ENCODE results near the gene TEKTIP1.
"Not testable (repeated sequence)": the region's sequence is repeated elsewhere in the genome, so short reads cannot be mapped to it uniquely, and the experiment has no call there.

The TEKTIP1 gene

DNA sequence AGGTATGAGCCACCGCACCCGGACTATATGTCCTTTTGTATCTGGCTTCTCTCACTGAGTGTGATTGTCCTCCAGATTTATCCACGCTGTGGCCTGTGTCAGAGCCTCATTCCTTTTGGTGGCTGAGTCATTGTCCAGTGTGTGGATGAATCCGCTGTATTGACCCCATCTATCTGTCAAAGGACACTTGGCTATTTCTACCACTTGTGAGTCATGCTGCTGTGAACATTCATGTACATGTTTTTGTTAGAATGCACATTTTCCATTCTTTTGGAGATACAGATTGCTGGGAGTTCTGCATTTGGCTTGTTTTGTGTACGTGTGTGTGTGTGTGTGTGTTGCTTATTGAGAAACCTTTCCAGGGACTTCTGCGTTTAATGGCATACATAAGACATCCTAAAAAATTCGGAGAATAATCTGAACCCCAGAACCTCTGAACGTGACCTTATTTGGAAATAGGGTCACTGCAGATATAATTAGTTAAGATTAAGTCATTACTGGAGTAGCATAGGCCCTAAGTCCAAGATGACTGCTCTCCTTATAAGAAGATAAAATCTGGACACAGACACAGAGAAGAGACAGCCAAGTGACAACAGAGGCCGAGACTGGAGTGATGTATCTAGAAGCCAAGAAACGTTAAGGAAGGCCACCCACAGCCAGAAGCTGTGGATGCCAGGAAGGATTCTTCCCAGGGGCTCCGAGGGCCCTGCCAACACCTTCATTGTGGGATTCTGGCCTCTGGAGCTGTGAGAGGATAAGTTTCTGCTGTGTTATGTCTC lies 41.4 kb downstream of the TEKTIP1 start:
- DNase-seq, result peak in 5 of 56 donors; percentile 4 to 73 (median 9)

GRCh38 chr19:3581792-3582191 lies 42.8 kb downstream of the TEKTIP1 start:
- DNase-seq, result not testable (repeated sequence)

GRCh38 chr19:3584036-3584802 lies 45.2 kb downstream of the TEKTIP1 start:
- DNase-seq, result not testable (repeated sequence)

- DNase-seq, result no peak
Observed at GRCh38 chr19:3585301-3586126, 46.5 kb downstream of the TEKTIP1 start, which contains the start of gene GIPC3. GIPC3 (plus strand) TSS chr19:3585478; CDS start chr19:3585598, 120 bp downstream.

DNA sequence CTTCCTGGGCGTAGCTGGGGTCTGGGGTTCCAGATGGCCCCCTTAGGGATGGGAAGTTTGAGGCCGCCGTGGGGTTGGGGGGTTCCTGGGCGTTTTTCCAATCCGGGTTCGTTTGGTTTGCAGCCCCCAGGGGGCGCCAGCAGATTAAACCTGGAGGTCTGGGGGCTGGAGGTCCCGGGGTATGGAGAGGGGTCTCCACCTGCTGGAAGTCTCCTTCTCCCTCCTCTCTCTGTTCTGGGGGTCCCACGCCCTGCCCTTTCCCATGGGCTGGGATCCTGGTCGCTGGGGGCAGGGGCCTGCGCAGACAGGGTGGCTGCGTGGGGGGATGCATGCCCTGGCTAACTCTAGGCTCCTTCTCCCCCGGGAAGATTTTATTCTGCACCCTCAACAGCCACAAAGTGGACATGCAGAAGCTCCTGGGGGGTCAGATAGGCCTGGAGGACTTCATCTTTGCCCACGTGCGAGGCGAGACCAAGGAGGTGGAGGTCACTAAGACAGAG lies 47.2 kb downstream of the TEKTIP1 start:
- DNase-seq, result peak in 1 of 56 donors; percentile 13

GRCh38 chr19:3586707-3587346 lies 47.9 kb downstream of the TEKTIP1 start:
- no peak for DNase-seq

GRCh38 chr19:3589439-3589838 lies 50.5 kb downstream of the TEKTIP1 start:
- no peak for DNase-seq

GRCh38 chr19:3589949-3590348 lies 51.0 kb downstream of the TEKTIP1 start:
- no peak for DNase-seq

DNA sequence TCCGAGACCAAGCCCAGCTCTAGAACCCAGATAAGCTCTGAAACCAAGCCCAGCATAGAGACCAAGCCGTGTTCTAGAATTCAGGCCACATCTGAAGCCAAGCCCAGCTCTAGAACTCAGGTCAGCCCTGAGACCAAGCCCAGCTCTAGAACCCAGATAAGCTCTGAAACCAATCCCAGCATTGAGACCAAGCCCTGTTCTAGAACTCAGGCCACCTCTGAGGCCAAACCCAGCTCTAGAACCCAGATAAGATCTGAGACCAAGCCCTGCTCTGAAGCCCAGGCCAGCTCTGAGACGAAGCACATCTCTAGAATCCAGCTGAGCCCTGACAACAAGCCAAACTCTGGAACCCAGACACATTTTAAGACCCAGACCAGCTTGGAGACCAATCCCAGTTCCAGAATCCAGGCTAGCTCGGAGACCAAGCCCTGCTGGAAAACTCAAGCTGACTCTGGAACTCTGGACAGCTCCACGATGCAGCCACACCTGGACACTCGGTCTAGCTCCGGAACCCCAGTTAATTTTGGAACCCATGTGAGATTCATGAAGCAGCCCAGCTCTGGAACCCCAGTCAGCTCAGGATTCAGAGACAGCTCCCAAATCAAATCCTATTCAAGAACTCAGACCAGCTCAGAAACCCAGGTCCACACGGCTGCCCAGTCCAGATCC lies 52.2 kb downstream of the TEKTIP1 start:
- DNase-seq, result no peak

- DNase-seq, result no peak
Observed at GRCh38 chr19:3591876-3592613, 53.1 kb downstream of the TEKTIP1 start.

DNA sequence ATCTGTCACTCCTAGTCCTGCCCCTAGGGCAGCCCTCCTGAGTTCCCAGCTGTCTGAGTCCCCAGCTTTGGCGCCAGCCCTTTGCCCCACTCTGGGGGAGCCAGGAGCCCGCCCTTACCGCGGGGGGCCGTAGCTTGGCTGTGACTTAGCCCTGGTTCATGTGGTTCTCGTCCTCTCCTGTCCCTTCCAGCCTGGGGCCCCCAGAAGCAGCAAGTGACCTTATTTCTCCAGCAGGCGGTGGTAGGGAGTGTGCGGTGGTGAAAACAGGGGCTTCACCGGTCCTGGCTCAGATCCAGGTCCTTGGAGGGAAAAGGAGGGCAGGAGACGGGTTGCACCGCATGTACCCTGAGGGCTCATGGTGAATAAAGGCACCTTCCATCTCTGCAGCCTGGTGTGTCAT lies 54.2 kb downstream of the TEKTIP1 start:
- no peak for DNase-seq

Data from nucleus accumbens (tissue), 56 donors.